Mesenteric fat pad (tissue), 1 donor: Measurements from ENCODE around the gene PAGE1. TPM values are rescaled to one million over a fixed set of nuclear protein-coding genes. Genes with fewer than 3 reads are reported as not detected.

Experiments used
- total RNA-seq: library from RNA; stranded (reverse); fragmentation: NEBNext Ultra II Directional; extraction: Animal tissue kit (Norgen Biotek cat#: 25700); gene quantifications from one replicate; pipeline ENCODE4 v1.2.1, GENCODE V29; 2021
- donor health status: DM: yes; HTN: yes; CAD: no.

PAGE1 gene
- total RNA-seq, 1 donor from 2014 or later: not detected

Other genes starting within 250 kb of the PAGE1 start
- not detected for gene GAGE12C, start 163.8 kb downstream of the PAGE1 start, total RNA-seq
- not detected for gene GAGE12D, start 154.3 kb downstream of the PAGE1 start, total RNA-seq
- not detected for gene GAGE12E, start 144.7 kb downstream of the PAGE1 start, total RNA-seq
- gene GAGE12F, start 135.1 kb downstream of the PAGE1 start, total RNA-seq: not detected
- not detected for gene GAGE12G, start 125.6 kb downstream of the PAGE1 start, total RNA-seq
- gene GAGE12H, start 116.0 kb downstream of the PAGE1 start, total RNA-seq: not detected
- gene GAGE2A, start 106.5 kb downstream of the PAGE1 start, total RNA-seq: not detected
- gene GAGE1, start 97.0 kb downstream of the PAGE1 start, total RNA-seq: not detected
- gene PAGE4, start 133.3 kb upstream of the PAGE1 start, total RNA-seq: not detected
- 1.9 TPM for gene USP27X, start 183.5 kb upstream of the PAGE1 start, total RNA-seq
- gene CLCN5, start 226.6 kb upstream of the PAGE1 start, total RNA-seq: 9.5 TPM